Limb (tissue), 2 donors: ENCODE data around the gene GALM.
A peak's percentile ranks its signal among the peaks of the same experiment; 100 is the strongest.
"Not testable (repeated sequence)": the region's sequence is repeated elsewhere in the genome, so short reads cannot be mapped to it uniquely, and the experiment has no call there.

Experiments
- DNase-seq, 2 donors: peaks; one replicate each; pipeline ENCODE4 v3.0.0-alpha.2; 2016; ENCODE audit errors: extremely low spot score in 2 of 2

The GALM gene

DNA sequence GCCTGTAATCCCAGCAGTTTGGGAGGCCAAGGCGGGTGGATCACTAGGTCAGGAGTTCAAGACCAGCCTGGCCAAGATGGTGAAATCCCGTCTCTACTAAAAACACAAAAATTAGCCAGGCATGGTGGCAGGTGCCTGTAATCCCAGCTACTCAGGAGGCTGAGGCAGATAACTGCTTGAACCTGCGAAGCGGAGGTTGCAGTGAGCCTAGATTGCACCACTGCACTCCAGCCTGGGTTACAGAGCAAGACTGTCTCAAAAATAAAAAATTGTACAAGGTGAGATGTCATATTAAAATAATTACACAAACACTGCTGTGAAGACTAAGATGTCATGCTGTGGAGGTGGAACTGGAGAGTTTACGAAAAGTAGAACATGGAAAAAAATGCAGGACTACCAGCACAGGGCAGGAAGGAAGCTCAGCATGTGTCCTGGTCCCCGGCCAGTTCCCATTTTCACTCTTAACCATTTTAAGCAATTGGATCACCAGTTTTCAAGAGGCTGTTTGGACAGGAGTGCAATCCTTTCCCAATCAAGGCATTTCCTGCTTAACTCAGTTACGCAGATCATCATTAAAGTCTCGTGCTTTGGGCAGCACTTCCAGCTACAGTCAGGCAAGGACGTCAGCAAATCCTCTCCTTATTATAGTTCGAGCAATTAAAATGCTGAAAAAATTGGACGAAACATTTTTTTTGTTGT is 71.2 kb downstream of the GALM start:
- not testable (repeated sequence) for DNase-seq

GRCh38 chr2:38737925-38738324 is 72.0 kb downstream of the GALM start:
- no peak for DNase-seq

- DNase-seq, result no peak
These were observed 73.6 kb downstream of the GALM start for GRCh38 chr2:38739524-38739923.

- peak in 1 of 2 donors; percentile 55 for DNase-seq
These were observed 75.2 kb downstream of the GALM start for GRCh38 chr2:38740851-38741731.

DNA sequence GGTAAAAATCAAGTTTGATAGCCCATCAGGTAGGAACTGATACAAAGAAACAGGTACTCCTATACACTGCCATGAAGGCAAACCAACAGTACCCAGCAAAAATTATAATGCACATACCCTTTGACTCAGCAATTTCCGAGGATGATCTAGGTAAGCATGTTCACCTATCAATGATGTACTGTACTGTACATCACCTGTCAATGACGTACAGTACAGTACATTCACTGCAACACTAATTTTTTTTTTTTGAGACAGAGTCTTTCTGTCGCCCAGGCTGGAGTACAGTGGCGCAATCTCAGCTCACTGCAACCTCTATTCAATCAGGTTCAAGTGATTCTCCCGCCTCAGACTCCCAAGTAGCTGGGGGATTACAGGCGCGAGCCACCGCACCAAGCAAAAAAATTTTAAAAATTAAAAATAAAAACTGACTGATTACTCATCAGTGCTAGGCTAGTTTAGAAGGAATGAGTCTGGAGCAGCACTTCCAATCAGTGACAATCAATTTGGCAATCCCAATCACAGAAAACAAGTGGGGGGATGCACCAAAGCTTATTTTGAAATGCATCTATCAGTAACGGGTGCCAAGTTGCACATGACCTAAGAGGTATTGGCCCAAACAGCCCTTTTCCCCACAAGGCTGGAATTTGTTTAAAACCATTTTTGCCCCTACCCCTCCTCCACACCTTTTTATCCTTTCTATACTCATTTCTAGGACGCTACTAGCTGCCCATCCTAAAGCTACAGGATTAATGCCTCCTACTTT is 77.1 kb downstream of the GALM start:
- no peak for DNase-seq

DNA sequence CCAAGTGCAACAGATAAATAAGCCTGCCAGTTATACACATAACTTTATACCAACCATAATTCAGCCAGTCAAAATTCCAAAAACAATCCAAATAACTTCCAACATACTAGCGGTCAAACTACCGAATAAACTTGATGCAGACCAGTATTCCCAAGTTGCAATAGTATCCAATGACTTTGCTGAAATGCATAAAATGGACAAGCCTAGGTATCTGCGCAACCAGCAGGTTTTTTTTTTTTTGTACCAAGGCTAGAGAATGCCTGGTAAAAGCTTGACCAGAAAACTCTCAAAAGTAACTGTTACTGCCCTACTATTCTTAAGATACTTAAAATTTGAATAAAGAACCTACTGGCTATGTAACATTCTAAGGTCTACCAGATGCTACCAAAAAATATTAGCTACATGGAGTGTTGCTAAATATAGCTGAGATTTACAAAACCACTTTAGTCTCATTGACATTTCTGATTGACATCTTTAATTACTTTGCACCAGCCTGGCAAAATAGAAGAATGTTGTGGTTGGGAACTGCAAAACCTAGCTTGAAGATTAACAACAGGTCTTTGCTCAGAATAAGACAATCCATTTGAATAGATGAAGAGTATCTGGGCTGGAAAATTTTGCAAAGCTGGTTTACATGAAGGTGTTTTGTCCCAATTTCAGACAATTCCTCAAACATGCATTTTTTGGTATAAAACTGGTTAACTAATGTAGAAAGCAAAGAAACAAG is 77.9 kb downstream of the GALM start:
- no peak for DNase-seq

DNA sequence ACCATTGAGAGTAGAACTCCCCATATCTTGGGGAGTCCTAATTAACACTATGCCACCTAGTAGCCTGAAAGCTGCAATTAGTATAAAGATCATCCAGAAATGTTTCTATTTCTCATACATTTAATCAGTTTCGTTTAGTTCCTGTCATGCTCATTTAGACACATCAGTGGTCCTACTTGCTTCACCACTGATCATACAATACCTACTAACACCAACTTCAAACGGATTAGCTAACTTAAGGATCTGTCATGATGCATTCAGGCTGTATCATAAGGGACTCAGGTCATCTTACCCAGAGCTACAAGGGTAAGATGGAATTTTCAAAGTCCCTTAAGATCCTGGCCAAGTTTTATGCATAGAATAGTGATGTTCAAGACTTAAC is 78.5 kb downstream of the GALM start:
- no peak for DNase-seq

DNA sequence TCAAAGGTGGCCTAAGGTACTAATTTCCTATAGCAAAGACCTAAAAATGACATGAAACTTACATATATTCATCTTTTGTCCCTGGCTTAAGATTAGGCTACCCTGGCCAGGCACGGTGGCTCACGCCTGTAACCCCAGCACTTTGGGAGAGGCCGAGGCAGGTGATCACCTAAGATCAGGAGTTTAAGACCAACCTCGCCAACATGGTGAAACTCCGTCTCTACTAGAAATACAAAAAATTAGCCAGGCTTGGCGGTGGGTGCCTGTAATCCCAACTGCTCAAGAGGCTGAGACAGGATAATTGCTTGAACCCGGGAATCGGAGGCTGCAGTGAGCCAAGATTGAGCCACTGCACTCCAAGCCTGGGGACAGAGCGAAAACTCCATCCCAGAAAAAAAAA is 79.4 kb downstream of the GALM start:
- no peak for DNase-seq

GRCh38 chr2:38747007-38747424 is 81.1 kb downstream of the GALM start:
- DNase-seq, result no peak

DNA sequence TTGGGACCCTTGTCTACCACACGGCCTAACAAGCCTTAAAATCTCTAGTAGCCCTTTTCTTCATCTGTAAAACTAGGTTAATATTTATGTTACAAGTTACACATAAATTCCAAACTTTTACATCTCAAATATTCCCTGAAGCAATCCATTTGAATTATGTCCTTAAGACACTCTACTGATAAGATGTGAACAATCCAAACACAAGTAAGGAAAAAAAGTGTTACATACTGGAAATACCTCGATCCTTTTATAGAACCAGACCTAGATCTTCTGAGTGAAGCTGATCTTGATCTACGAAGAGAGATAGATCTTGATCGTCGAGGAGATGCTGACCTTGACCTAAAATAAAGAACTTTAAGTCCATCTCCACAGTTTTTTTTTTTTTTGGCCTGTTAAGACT is 81.9 kb downstream of the GALM start:
- DNase-seq, result no peak

DNA sequence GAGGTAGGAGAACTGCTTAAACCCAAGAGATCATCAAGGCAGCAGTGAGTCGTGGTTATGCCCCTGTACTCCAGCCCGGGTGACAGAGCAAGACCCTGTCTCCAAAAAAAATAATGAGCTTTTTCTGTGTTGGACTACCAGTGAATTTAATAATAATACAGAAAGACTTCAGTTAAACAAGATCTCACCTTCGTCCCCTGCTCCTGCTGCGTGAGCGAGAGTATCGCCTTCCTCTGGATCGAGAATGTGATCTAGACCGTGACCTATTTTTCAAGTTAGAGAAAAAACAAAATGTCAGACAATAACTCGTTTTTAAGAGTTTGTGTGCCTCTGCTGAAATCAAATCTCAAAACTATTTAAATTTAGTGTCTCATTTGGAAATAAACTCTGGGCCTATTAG is 82.5 kb downstream of the GALM start:
- no peak for DNase-seq

DNA sequence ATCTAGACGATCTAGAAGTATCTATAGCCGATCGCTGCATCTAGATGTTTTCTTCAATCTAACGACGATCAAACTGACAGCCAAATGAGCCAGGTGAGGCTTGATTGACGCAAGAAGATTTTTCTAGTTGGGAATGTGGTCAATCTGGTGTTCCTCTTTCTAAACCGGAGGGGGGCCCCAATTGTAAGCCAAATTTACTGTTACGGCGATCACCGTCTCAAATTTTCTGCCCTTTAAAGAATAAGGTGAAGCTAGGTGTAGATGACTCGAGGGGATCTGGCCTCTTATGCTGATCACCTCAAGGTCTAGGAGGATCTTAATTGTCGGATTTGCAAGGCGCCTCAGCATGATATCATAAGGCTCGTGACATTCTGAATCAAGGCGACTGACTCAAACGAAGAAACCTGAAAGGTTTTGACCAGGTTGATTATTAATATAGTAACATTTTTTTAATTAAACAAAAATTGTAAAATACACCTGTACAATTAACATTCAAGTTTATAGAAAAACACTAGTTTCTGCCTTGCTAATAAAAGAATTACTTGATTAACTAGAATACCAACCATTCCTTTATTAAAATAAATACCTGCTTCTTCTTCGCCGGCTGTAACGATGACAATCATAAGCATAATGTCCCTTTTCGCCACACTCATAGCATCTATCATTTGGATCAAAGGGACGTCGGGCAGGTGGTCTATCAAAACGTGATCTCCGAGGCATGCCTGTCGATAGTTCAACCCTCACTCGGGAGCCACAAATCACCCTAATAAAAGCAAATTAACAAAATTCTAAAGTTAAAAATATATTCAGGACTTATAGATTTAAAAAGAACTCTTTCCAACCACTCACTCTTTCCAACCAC is 83.3 kb downstream of the GALM start:
- no peak for DNase-seq

DNA sequence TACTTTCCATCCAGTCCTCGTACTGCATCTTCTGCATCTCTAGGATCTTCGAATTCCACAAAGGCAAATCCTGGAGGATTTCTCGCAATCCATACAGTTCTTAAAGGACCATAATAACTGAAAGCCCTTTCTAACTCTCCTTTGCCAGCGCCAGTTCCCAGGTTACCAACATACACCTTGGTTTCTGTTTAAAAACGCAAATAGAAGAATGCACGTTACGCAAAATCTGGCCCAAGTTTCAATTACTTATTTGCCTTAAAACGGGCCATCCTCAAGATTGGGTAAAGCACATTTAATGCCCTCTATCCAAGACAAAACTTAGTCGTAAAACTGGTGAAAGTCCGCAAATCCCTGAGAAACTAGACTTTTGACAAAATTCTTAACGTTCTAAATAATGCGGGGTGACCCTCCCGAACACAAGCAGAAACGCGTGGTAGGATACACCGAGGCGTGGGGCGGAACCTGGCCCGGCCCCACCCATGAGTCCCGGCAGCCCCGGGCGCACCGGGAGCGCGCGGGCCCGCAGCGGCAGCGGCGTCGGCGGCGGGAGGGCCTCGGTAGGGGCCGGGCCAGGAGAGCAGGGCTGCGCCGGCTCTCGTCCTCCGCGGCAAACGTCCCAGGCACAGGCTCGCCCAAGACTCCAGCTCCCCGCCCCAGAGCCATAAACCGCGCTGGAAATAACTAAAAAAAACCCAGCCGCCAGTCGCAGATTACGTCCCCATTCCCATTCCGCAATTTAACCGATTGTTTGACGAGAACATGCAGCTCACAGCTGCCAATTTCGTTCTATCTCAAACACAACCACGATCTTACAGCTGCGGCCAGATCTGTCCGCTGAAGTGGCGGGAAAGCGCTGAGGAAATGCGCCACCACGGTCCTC is 84.3 kb downstream of the GALM start:
- DNase-seq, result peak; percentile 65 to 76

- peak; percentile 99 for DNase-seq
These were observed 85.1 kb downstream of the GALM start, which contains the start of gene SRSF7 for GRCh38 chr2:38750891-38751595. Gene SRSF7, minus strand, starts transcription at chr2:38751361. Its CDS starts 105 bp downstream, at chr2:38751256.

- DNase-seq, result peak in 1 of 2 donors; percentile 48
These were observed 85.9 kb downstream of the GALM start for GRCh38 chr2:38751596-38752410.

DNA sequence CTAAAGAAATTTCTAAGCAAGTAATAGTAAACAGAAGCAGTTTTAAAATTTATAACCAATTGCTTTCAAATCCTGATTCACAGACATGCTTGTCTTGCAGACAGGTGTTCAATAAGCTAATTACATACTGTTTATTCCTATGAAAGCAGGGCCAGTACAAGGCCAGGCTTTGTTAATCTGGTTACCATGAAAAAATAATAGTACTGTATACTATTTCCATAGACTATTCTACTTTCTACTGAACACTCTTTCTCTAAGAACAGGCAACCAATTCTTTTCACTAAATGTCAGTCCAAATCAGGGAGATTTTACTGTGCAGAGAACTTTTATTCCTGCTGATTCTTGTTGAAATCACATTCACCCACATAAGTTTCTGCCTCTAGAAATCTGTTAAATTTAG is 88.1 kb downstream of the GALM start:
- DNase-seq, result no peak

GRCh38 chr2:38754506-38754905 is 88.6 kb downstream of the GALM start:
- DNase-seq, result no peak

GRCh38 chr2:38755891-38756290 is 90.0 kb downstream of the GALM start:
- DNase-seq, result not testable (repeated sequence)
